ENCODE measurements around the gene SERINC5.
"Not testable (repeated sequence)": the region's sequence is repeated elsewhere in the genome, so short reads cannot be mapped to it uniquely, and the experiment has no call there.

Gene SERINC5

GRCh38 chr5:80119372-80119771 is 136.5 kb downstream of the SERINC5 start:
- H3K4me2 ChIP-seq = no peak overlapping the region
- H3K79me2 ChIP-seq (ENCODE audit: insufficient read depth, low read depth) = no peaks in the 10 kb centered on the region
- no peaks in the 10 kb centered on the region for H3K36me3 ChIP-seq (ENCODE audit: insufficient read depth)
- no peak overlapping the region for H3K4me3 ChIP-seq (IDR thresholded peaks at IDR 0.05; ENCODE audit: insufficient read depth, low read depth, low read length)
- H3K27me3 ChIP-seq (ENCODE audit: insufficient read depth, low read depth) = no peaks in the 10 kb centered on the region
- no peak for TF ChIP-seq CTCF (conservative IDR thresholded peaks at IDR 0.05; ENCODE audit: low read depth, low read length)
- no peaks in the 10 kb centered on the region for H3K4me1 ChIP-seq (ENCODE audit: low read depth, poor library complexity, severe bottlenecking)
- no peak overlapping the region for H2AFZ ChIP-seq (ENCODE audit: low read depth)
- no peaks in the 10 kb centered on the region for H4K20me1 ChIP-seq (ENCODE audit: insufficient read depth)
- no peak overlapping the region for H3K27ac ChIP-seq
- H3K9ac ChIP-seq = no peak overlapping the region

GRCh38 chr5:80117446-80117845 is 138.4 kb downstream of the SERINC5 start:
- Histone ChIP-seq H3K27ac (no peak overlapping the region), H3K4me3 (IDR thresholded peaks at IDR 0.05; ENCODE audit: insufficient read depth, low read depth, low read length) (no peak overlapping the region), H3K4me1 (ENCODE audit: low read depth, poor library complexity, severe bottlenecking) (no peaks in the 10 kb centered on the region), H3K9ac (no peak overlapping the region), H3K36me3 (ENCODE audit: insufficient read depth) (no peaks in the 10 kb centered on the region), H3K27me3 (ENCODE audit: insufficient read depth, low read depth) (no peaks in the 10 kb centered on the region), H4K20me1 (ENCODE audit: insufficient read depth) (no peaks in the 10 kb centered on the region), H3K4me2 (no peak overlapping the region), H2AFZ (ENCODE audit: low read depth) (no peak overlapping the region), H3K79me2 (ENCODE audit: insufficient read depth, low read depth) (no peaks in the 10 kb centered on the region)
- no peak for TF ChIP-seq CTCF (conservative IDR thresholded peaks at IDR 0.05; ENCODE audit: low read depth, low read length)

GRCh38 chr5:80116465-80116864 is 139.4 kb downstream of the SERINC5 start:
- Histone ChIP-seq H3K36me3 (ENCODE audit: insufficient read depth) (no peaks in the 10 kb centered on the region), H3K79me2 (ENCODE audit: insufficient read depth, low read depth) (no peaks in the 10 kb centered on the region), H2AFZ (ENCODE audit: low read depth) (no peak overlapping the region), H4K20me1 (ENCODE audit: insufficient read depth) (no peaks in the 10 kb centered on the region), H3K27me3 (ENCODE audit: insufficient read depth, low read depth) (no peaks in the 10 kb centered on the region), H3K4me3 (IDR thresholded peaks at IDR 0.05; ENCODE audit: insufficient read depth, low read depth, low read length) (no peak overlapping the region), H3K4me2 (no peak overlapping the region), H3K4me1 (ENCODE audit: low read depth, poor library complexity, severe bottlenecking) (no peaks in the 10 kb centered on the region), H3K27ac (no peak overlapping the region), H3K9ac (no peak overlapping the region)
- no peak for TF ChIP-seq CTCF (conservative IDR thresholded peaks at IDR 0.05; ENCODE audit: low read depth, low read length)

- Histone ChIP-seq H3K4me3 (IDR thresholded peaks at IDR 0.05; ENCODE audit: insufficient read depth, low read depth, low read length) (no peak overlapping the region), H3K27ac (no peak overlapping the region), H3K36me3 (ENCODE audit: insufficient read depth) (no peaks in the 10 kb centered on the region), H3K9ac (no peak overlapping the region), H3K79me2 (ENCODE audit: insufficient read depth, low read depth) (no peaks in the 10 kb centered on the region), H3K4me1 (ENCODE audit: low read depth, poor library complexity, severe bottlenecking) (no peaks in the 10 kb centered on the region), H3K4me2 (no peak overlapping the region), H2AFZ (ENCODE audit: low read depth) (no peak overlapping the region), H4K20me1 (ENCODE audit: insufficient read depth) (no peaks in the 10 kb centered on the region), H3K27me3 (ENCODE audit: insufficient read depth, low read depth) (no peaks in the 10 kb centered on the region)
- TF ChIP-seq CTCF (conservative IDR thresholded peaks at IDR 0.05; ENCODE audit: low read depth, low read length) = no peak
Observed at GRCh38 chr5:80116000-80116399, 139.8 kb downstream of the SERINC5 start.

GRCh38 chr5:80114860-80115259 is 141.0 kb downstream of the SERINC5 start:
- Histone ChIP-seq H3K27me3 (ENCODE audit: insufficient read depth, low read depth) (no peaks in the 10 kb centered on the region), H3K36me3 (ENCODE audit: insufficient read depth) (no peaks in the 10 kb centered on the region), H3K4me2 (no peak overlapping the region), H3K4me3 (IDR thresholded peaks at IDR 0.05; ENCODE audit: insufficient read depth, low read depth, low read length) (no peak overlapping the region), H4K20me1 (ENCODE audit: insufficient read depth) (no peaks in the 10 kb centered on the region), H3K27ac (no peak overlapping the region), H3K9ac (no peak overlapping the region), H2AFZ (ENCODE audit: low read depth) (no peak overlapping the region), H3K79me2 (ENCODE audit: insufficient read depth, low read depth) (no peaks in the 10 kb centered on the region), H3K4me1 (ENCODE audit: low read depth, poor library complexity, severe bottlenecking) (no peaks in the 10 kb centered on the region)
- no peak for TF ChIP-seq CTCF (conservative IDR thresholded peaks at IDR 0.05; ENCODE audit: low read depth, low read length)

- not testable (repeated sequence) for H4K20me1 ChIP-seq (ENCODE audit: insufficient read depth); H3K27me3 ChIP-seq (ENCODE audit: insufficient read depth, low read depth); H3K4me3 ChIP-seq (IDR thresholded peaks at IDR 0.05; ENCODE audit: insufficient read depth, low read depth, low read length); H3K36me3 ChIP-seq (ENCODE audit: insufficient read depth); H3K27ac ChIP-seq; H3K79me2 ChIP-seq (ENCODE audit: insufficient read depth, low read depth); H3K4me1 ChIP-seq (ENCODE audit: low read depth, poor library complexity, severe bottlenecking); H3K4me2 ChIP-seq; H2AFZ ChIP-seq (ENCODE audit: low read depth); H3K9ac ChIP-seq
Observed at GRCh38 chr5:80111376-80111990, 144.4 kb downstream of the SERINC5 start.

Measured in KMS-11 (cell line).